ENCODE data around the gene APOBEC3A. TPM values are rescaled to one million over a fixed set of nuclear protein-coding genes. Genes with fewer than 3 reads are reported as not detected.
"Not testable (repeated sequence)": the region's sequence is repeated elsewhere in the genome, so short reads cannot be mapped to it uniquely, and the experiment has no call there.

The APOBEC3A gene
- total RNA-seq, 3 donors from 2014 or later = 0.13 TPM; not detected in 2

GRCh38 chr22:38989466-38989865, 32.1 kb downstream of the APOBEC3A start:
- peaks cover 31% of the 10 kb centered on the region for H3K4me1 Mint-ChIP-seq (ENCODE audit: low read depth)
- ATAC-seq (no peak), DNase-seq (no peak)
- H3K9me3 Mint-ChIP-seq = no peaks in the 10 kb centered on the region
- H3K36me3 Mint-ChIP-seq (ENCODE audit: insufficient read depth) = no peaks in the 10 kb centered on the region
- H3K4me3 Mint-ChIP-seq = no peak overlapping the region
- H3K27me3 Mint-ChIP-seq (ENCODE audit: low read depth) = no peaks in the 10 kb centered on the region

GRCh38 chr22:38992871-38993371, 35.5 kb downstream of the APOBEC3A start:
- not testable (repeated sequence) for DNase-seq; H3K4me3 Mint-ChIP-seq; H3K36me3 Mint-ChIP-seq (ENCODE audit: insufficient read depth); H3K9me3 Mint-ChIP-seq; H3K27me3 Mint-ChIP-seq (ENCODE audit: low read depth)
- peaks cover 18% of the 10 kb centered on the region for H3K4me1 Mint-ChIP-seq (ENCODE audit: low read depth)
- ATAC-seq = peak; percentile 25 to 35

GRCh38 chr22:38996105-38996504, 38.7 kb downstream of the APOBEC3A start:
- peaks cover 3% of the 10 kb centered on the region for H3K27me3 Mint-ChIP-seq (ENCODE audit: low read depth)
- H3K4me3 Mint-ChIP-seq = no peak overlapping the region
- ATAC-seq = no peak
- H3K36me3 Mint-ChIP-seq (ENCODE audit: insufficient read depth) = no peaks in the 10 kb centered on the region
- H3K9me3 Mint-ChIP-seq = no peaks in the 10 kb centered on the region
- DNase-seq = no peak
- H3K4me1 Mint-ChIP-seq (ENCODE audit: low read depth) = no peaks in the 10 kb centered on the region

- no peak for DNase-seq
- Mint-ChIP-seq H3K4me3 (no peak overlapping the region), H3K36me3 (ENCODE audit: insufficient read depth) (no peaks in the 10 kb centered on the region), H3K9me3 (no peaks in the 10 kb centered on the region), H3K27me3 (ENCODE audit: low read depth) (peaks cover 3% of the 10 kb centered on the region), H3K4me1 (ENCODE audit: low read depth) (no peaks in the 10 kb centered on the region)
- ATAC-seq = no peak
These were observed 40.1 kb downstream of the APOBEC3A start for GRCh38 chr22:38997518-38997917.

- DNase-seq (peak; percentile 65), ATAC-seq (peak; percentile 88 to 92)
- Mint-ChIP-seq H3K27me3 (ENCODE audit: low read depth) (no peaks in the 10 kb centered on the region), H3K4me3 (no peak overlapping the region), H3K4me1 (ENCODE audit: low read depth) (peaks cover 10% of the 10 kb centered on the region), H3K9me3 (no peaks in the 10 kb centered on the region), H3K36me3 (ENCODE audit: insufficient read depth) (no peaks in the 10 kb centered on the region)
These were observed 45.8 kb downstream of the APOBEC3A start for GRCh38 chr22:39003165-39003638.

GRCh38 chr22:39007177-39007576, 49.8 kb downstream of the APOBEC3A start:
- Mint-ChIP-seq H3K4me3 (no peak overlapping the region), H3K36me3 (ENCODE audit: insufficient read depth) (no peaks in the 10 kb centered on the region)

GRCh38 chr22:39008271-39008850, 51.0 kb downstream of the APOBEC3A start:
- peaks cover 16% of the 10 kb centered on the region for H3K4me1 Mint-ChIP-seq (ENCODE audit: low read depth)
- DNase-seq; H3K36me3 Mint-ChIP-seq (ENCODE audit: insufficient read depth); ATAC-seq; H3K27me3 Mint-ChIP-seq (ENCODE audit: low read depth); H3K9me3 Mint-ChIP-seq; H3K4me3 Mint-ChIP-seq: not testable (repeated sequence)

More at GRCh38 chr22:39007177-39007576, 49.8 kb downstream of the APOBEC3A start:
- Mint-ChIP-seq H3K9me3 (no peaks in the 10 kb centered on the region), H3K27me3 (ENCODE audit: low read depth) (no peaks in the 10 kb centered on the region), H3K4me1 (ENCODE audit: low read depth) (peaks cover 14% of the 10 kb centered on the region)
- DNase-seq (no peak), ATAC-seq (no peak)

- Mint-ChIP-seq H3K4me1 (ENCODE audit: low read depth) (peaks cover 31% of the 10 kb centered on the region), H3K9me3 (no peaks in the 10 kb centered on the region), H3K4me3 (no peak overlapping the region), H3K27me3 (ENCODE audit: low read depth) (no peaks in the 10 kb centered on the region), H3K36me3 (ENCODE audit: insufficient read depth) (no peaks in the 10 kb centered on the region)
- no peak for DNase-seq
- ATAC-seq = no peak
These were observed 53.5 kb downstream of the APOBEC3A start for GRCh38 chr22:39010946-39011345.

Other genes with a start within 250 kb of the APOBEC3A start
- 10 to 100 TPM; 30.1 to 44.6 (median 44.0) TPM for gene SUN2, start 201.6 kb upstream of the APOBEC3A start, total RNA-seq
- gene DNAL4, start 163.5 kb upstream of the APOBEC3A start, total RNA-seq = 1 to 10 TPM; 4.5 to 6.1 (median 5.1) TPM
- 1 to 10 TPM; 2.0 to 2.5 (median 2.2) TPM for gene NPTXR, start 113.6 kb upstream of the APOBEC3A start, total RNA-seq
- 100 to 1,000 TPM; 192 to 225 (median 207) TPM for gene CBX6, start 85.4 kb upstream of the APOBEC3A start, total RNA-seq
- 1 to 10 TPM; 1.1 to 2.1 (median 1.2) TPM for gene APOBEC3B, start 24.7 kb downstream of the APOBEC3A start, total RNA-seq
- gene APOBEC3C, start 56.6 kb downstream of the APOBEC3A start, total RNA-seq = 10 to 100 TPM; 33.6 to 53.7 (median 51.2) TPM
- 10 to 100 TPM; 14.3 to 19.4 (median 18.3) TPM for gene APOBEC3D, start 63.5 kb downstream of the APOBEC3A start, total RNA-seq
- gene APOBEC3F, start 83.3 kb downstream of the APOBEC3A start, total RNA-seq = 10 to 100 TPM in 1 of 3 donors, 1 to 10 TPM in 2; 8.3 to 12.3 (median 8.7) TPM
- 10 to 100 TPM; 23.4 to 51.5 (median 39.1) TPM for gene APOBEC3G, start 119.7 kb downstream of the APOBEC3A start, total RNA-seq
- gene APOBEC3H, start 139.6 kb downstream of the APOBEC3A start, total RNA-seq = under 1 TPM in 2 of 3 donors, not detected in 1; 0.79 to 0.82 TPM
- 10 to 100 TPM; 14.2 to 17.6 (median 14.8) TPM for gene CBX7, start 195.1 kb downstream of the APOBEC3A start, total RNA-seq

Measured in activated T-cell treated with anti-CD3 and anti-CD28 coated beads, Interleukin-2, amount 50 U/mL, for 4 hours (primary cell).